Measurements from ENCODE around the gene HOXB5. TPM values are rescaled to one million over a fixed set of nuclear protein-coding genes. Genes with fewer than 3 reads are reported as not detected.

Gene HOXB5
- total RNA-seq, 1 experiment from 2014 or later = not detected

GRCh38 chr17:48605991-48606891 lies 12.7 kb upstream of the HOXB5 start:
- peaks cover 100% of the 10 kb centered on the region for H3K27me3 Mint-ChIP-seq (ENCODE audit: low read depth)

More at GRCh38 chr17:48605991-48606891, 12.7 kb upstream of the HOXB5 start:
- WGBS (ENCODE audit: extremely low coverage, insufficient read length, low lambda C conversion rate) = no CpG with 5 or more reads among the region's 41 CpGs
- Mint-ChIP-seq H3K4me3 (no peak overlapping the region), H3K36me3 (ENCODE audit: insufficient read depth in 1 of 3, low read depth in 3 of 3) (no peaks in the 10 kb centered on the region; a peak in 1 of 7 replicates), H3K9me3 (peaks cover 7 to 16% of the 10 kb centered on the region in 2 experiments), H3K27ac (no peak overlapping the region), H3K4me1 (peaks cover 4 to 9% of the 10 kb centered on the region in 2 experiments; a peak in 3 of 4 replicates)
- Histone ChIP-seq H4K8ac (replicated peaks; ENCODE audit: insufficient read length, low read depth, low read length) (no peak overlapping the region), H3K4me2 (ENCODE audit: insufficient read depth, insufficient read length, low read length) (no peak overlapping the region), H3T11ph (ENCODE audit: low read length) (no peak overlapping the region), H3K4me1 (ENCODE audit: insufficient read depth, low read length) (no peaks in the 10 kb centered on the region), H4K5ac (ENCODE audit: insufficient read length, low read depth, low read length) (no peak overlapping the region), H2BK120ac (ENCODE audit: low read depth, low read length, poor library complexity, severe bottlenecking) (no peak overlapping the region), H3K23me2 (ENCODE audit: insufficient read length, low read depth, low read length, poor library complexity, severe bottlenecking) (peaks cover 5% of the 10 kb centered on the region), H2AFZ (ENCODE audit: low read length) (no peak overlapping the region), H2BK12ac (ENCODE audit: insufficient read length, low read depth, low read length) (no peak overlapping the region), H2AK5ac (ENCODE audit: insufficient read length, low read length) (no peak overlapping the region), H3K18ac (ENCODE audit: insufficient read length, low read depth, low read length) (no peak overlapping the region), H2BK5ac (ENCODE audit: insufficient read length, low read length) (no peak overlapping the region), H3K23ac (ENCODE audit: insufficient read length, low read depth, low read length) (no peak overlapping the region), H4K91ac (ENCODE audit: insufficient read length, low read depth, low read length) (no peak overlapping the region), H3K27ac (ENCODE audit: insufficient read length, low read depth, low read length) (no peak overlapping the region), H4K20me1 (ENCODE audit: control insufficient read depth, insufficient read depth, insufficient read length) (no peaks in the 10 kb centered on the region), H3K14ac (ENCODE audit: insufficient read depth, low read length) (no peak overlapping the region), H3K27me3 (ENCODE audit: insufficient read depth, low read length) (peaks cover 98% of the 10 kb centered on the region), H3K4ac (ENCODE audit: low read depth, low read length) (no peak overlapping the region), H3K79me2 (ENCODE audit: insufficient read depth, low read length) (no peaks in the 10 kb centered on the region), H3K9ac (ENCODE audit: extremely low read depth, insufficient read length, low read length) (no peak overlapping the region), H2BK15ac (ENCODE audit: low read depth, low read length) (no peak overlapping the region), H3K9me3 (ENCODE audit: control insufficient read depth, low read depth, low read length) (no peaks in the 10 kb centered on the region), H3K79me1 (ENCODE audit: insufficient read depth, low read depth, low read length, poor library complexity, severe bottlenecking) (no peaks in the 10 kb centered on the region), H3K56ac (ENCODE audit: insufficient read length, low read depth, low read length) (no peak overlapping the region), H2BK20ac (ENCODE audit: low read depth, low read length, poor library complexity, severe bottlenecking) (no peak overlapping the region)
- no peak for TF ChIP-seq CTCF (conservative IDR thresholded peaks at IDR 0.05)
- no peak for DNase-seq
